ENCODE results near the gene HSPG2. TPM values are rescaled to one million over a fixed set of nuclear protein-coding genes. Genes with fewer than 3 reads are reported as not detected.

The HSPG2 gene
- polyA plus RNA-seq, 3 donors: 173 to 209 (median 188) TPM

- no peak for DNase-seq
Measured at GRCh38 chr1:21882721-21883415, 54.2 kb downstream of the HSPG2 start.

DNA sequence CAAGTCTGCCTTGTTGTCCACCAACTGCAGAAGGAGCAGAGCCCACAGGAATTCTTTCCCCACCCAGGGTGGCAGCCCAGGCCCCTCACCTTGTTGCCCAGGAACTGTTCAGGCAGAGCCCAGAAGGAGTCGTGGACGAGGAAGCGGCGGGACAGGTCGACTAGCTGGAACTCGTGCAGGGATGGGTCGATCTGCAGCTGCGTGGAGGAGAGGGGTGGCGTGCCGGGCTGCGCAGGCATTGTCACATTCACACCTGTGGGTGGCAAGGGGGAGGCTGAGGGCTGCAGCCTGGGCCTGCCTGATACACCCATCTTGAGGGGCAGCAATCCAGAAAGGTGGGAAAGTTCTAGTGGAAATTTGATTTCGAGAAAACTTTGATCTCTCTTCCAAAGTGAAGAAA is 55.9 kb downstream of the HSPG2 start:
- DNase-seq: no peak

DNA sequence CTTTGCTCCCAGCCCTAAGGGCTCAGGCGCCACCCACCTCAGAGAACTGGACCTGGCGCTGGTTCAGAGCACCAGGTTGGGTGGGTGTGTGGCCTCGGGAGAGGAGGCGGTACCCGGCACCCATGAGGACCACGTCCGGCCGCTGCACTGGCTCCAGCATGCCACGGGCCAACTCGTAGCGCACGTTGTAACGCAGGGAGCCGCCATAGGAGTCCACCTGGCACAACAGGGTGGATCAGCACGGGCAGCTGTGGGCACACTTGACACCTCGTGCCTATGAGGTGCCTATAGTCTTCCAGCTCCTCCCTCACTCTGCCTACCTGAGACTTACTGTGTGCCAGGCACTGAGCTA is 56.5 kb downstream of the HSPG2 start:
- DNase-seq: no peak

GRCh38 chr1:21879928-21880618 is 57.0 kb downstream of the HSPG2 start:
- no peak for DNase-seq

GRCh38 chr1:21878840-21879478 is 58.2 kb downstream of the HSPG2 start:
- DNase-seq: no peak

- DNase-seq: no peak
Measured at GRCh38 chr1:21878009-21878773, 58.9 kb downstream of the HSPG2 start.

DNA sequence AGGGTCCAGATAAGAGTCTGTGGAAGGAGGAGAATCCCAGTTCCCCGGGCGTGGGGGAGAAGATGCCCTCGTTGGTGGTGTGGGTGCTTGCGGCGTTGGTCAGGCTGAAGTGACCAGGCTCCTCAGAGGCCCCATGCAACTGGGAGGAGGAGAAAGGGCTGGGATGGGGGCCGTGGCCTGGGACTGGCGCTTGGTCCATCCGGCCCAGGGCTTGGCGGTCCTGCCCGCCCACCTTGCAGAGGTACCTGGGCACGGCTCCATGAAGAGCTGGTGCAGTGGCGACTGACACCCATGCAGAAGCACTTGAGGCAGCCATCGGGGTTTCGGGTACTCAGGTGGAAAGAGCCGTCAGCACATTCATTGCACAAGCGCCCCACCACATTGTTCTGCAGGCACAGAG is 60.8 kb downstream of the HSPG2 start:
- DNase-seq: no peak

- no peak for DNase-seq
Measured at GRCh38 chr1:21875621-21876063, 61.5 kb downstream of the HSPG2 start.

GRCh38 chr1:21874778-21875547 is 62.1 kb downstream of the HSPG2 start:
- DNase-seq: no peak

DNA sequence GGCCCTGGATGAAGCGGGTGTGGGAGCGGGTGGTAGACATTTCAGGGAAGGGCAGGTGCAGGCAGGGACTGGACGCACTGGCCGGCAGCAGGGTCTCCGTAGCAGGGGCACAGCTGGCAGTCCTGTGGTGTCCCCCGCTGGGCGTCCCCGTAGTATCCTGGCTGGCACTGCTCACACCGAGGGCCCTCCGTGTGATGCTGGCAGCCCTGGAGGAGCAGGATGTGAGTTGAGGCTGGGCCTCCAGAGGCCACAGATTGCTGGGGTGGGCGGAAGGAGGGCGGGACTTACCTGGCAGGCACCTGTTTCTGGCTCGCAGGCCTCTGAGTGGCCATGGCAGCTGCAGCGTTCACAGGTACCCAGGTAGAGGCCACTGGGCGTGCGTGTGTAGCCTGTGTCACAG is 62.8 kb downstream of the HSPG2 start:
- no peak for DNase-seq

DNA sequence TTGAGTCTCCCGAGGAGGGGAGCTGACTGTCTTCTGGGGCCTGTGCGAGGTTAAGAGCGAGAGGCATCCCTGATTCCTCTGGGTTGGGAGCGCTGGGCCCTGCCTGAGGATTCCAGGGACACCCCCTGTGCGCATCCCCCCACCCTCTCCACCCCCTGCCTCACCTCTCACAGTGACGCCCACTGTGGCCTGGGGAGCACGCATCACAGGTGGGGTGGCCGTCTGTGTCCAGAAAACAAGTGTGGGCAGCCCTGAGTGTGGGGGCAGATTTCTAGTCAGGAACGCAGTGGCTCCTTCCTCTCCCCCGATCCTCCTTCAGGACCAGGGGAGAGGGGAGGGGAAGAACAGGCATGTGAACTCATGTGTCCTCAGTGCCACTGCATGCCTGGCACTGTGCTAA is 63.3 kb downstream of the HSPG2 start:
- DNase-seq: no peak

- DNase-seq: no peak
Measured at GRCh38 chr1:21873174-21873573, 63.9 kb downstream of the HSPG2 start.

DNA sequence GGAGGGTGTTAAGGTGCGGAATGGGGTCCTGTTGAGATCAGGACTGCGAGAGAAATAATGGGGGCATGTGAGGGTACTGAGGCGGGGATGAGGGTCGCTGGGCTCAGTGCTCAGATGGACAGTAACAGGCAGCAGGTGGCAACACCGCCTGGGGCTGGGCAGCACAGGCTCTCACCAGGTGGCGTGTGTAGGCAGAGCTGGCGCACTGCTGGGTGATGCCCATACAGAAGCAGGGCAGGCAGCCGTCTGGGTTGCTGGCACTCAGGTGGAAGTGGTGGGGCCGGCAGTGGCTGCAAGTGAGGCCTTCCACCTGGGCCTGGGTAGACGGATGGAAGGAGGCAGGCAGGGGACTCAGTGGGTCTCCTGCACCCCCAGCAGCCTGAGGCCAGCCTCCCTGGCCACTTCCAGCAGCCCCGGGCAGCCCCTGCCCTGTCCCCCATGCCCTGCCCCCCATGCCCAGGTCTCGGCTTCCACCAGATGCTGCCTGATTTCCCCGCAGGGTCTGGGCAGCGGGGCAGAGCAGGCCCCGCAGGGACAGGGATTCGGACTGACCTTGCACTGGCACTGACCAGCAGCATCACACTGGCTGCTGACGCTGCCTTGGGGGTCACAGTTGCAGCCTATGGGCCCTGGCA is 64.5 kb downstream of the HSPG2 start:
- DNase-seq: no peak

GRCh38 chr1:21871943-21872342 is 65.2 kb downstream of the HSPG2 start:
- DNase-seq: no peak

DNA sequence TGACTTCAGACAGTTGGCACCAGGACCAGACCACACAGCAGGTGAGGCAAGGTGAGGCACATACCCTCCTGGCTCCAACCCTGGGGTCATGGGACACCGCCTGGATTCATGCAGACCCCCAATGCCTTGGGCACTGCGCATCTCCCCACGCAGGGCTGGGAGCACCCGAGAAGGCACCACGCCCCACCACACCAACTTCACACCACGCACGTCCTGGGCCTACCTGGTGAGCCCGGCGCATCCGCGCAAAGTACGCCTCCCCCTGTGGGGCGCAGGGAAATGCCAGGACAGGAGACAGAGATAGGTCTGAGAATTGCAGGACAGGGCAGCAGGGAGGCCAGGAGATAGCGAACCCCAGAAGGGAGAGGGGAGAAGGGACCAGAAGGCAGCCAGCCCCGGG is 66.5 kb downstream of the HSPG2 start:
- DNase-seq: no peak

- no peak for DNase-seq
Measured at GRCh38 chr1:21869620-21870121, 67.4 kb downstream of the HSPG2 start.

DNA sequence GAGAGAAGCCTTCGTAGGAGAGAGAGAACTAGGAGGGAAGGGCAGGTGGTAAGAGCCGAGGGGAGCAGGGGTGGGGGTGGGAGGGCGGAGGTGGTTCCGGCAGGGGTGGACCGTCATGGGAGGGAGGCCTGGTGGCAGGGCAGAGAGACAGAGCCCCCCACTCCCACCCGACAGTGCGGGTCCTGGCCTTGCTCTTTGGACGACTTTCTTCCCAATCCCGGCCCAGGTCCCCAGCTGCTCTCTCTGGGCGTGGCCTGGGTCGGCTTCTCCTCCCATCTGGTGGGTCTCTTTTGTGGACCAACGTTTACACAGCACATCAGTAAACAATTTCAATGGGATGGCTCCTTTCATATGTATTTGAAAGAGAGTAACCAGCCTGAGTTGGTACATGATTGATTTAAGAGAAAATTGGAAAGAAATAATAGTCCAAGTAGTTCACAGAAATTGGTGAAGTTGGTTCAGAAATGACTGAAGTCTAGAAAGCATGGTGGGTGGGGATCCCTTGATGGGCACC is 68.1 kb downstream of the HSPG2 start:
- DNase-seq: no peak

GRCh38 chr1:21868482-21868881 is 68.6 kb downstream of the HSPG2 start:
- DNase-seq: no peak

- DNase-seq: no peak
Measured at GRCh38 chr1:21867451-21867996, 69.6 kb downstream of the HSPG2 start.

- DNase-seq: no peak
Measured at GRCh38 chr1:21866707-21867043, 70.4 kb downstream of the HSPG2 start.

Measured in renal pelvis (tissue), 4 donors.